ENCODE measurements around the gene BARX1.

BARX1 gene

GRCh38 chr9:93929231-93929630 is 25.9 kb downstream of the BARX1 start:
- DNase-seq (ENCODE audit: extremely low read depth in 1 of 2, low read depth in 1 of 2): no peak

GRCh38 chr9:93922535-93922934 is 32.6 kb downstream of the BARX1 start:
- no peak for DNase-seq (ENCODE audit: extremely low read depth in 1 of 2, low read depth in 1 of 2)

- no peak for DNase-seq (ENCODE audit: extremely low read depth in 1 of 2, low read depth in 1 of 2)
Measured at GRCh38 chr9:93920131-93920800, 34.9 kb downstream of the BARX1 start.

GRCh38 chr9:93918061-93918460 is 37.1 kb downstream of the BARX1 start:
- DNase-seq (ENCODE audit: extremely low read depth in 1 of 2, low read depth in 1 of 2): no peak

- DNase-seq (ENCODE audit: extremely low read depth in 1 of 2, low read depth in 1 of 2): no peak
Measured at GRCh38 chr9:93917121-93917853, 37.9 kb downstream of the BARX1 start.

- DNase-seq (ENCODE audit: extremely low read depth in 1 of 2, low read depth in 1 of 2): no peak
Measured at GRCh38 chr9:93916358-93916757, 38.8 kb downstream of the BARX1 start.

GRCh38 chr9:93911801-93912554 is 43.2 kb downstream of the BARX1 start:
- no peak for DNase-seq (ENCODE audit: extremely low read depth in 1 of 2, low read depth in 1 of 2)

GRCh38 chr9:93911136-93911745 is 43.9 kb downstream of the BARX1 start:
- no peak for DNase-seq (ENCODE audit: extremely low read depth in 1 of 2, low read depth in 1 of 2)

GRCh38 chr9:93910598-93910997 is 44.6 kb downstream of the BARX1 start:
- DNase-seq (ENCODE audit: extremely low read depth in 1 of 2, low read depth in 1 of 2): no peak

- DNase-seq (ENCODE audit: extremely low read depth in 1 of 2, low read depth in 1 of 2): no peak
Measured at GRCh38 chr9:93910196-93910595, 45.0 kb downstream of the BARX1 start.

- no peak for DNase-seq (ENCODE audit: extremely low read depth in 1 of 2, low read depth in 1 of 2)
Measured at GRCh38 chr9:93909242-93909616, 45.9 kb downstream of the BARX1 start.

GRCh38 chr9:93908591-93909241 is 46.4 kb downstream of the BARX1 start:
- DNase-seq (ENCODE audit: extremely low read depth in 1 of 2, low read depth in 1 of 2): no peak

GRCh38 chr9:93907551-93908199 is 47.5 kb downstream of the BARX1 start:
- no peak for DNase-seq (ENCODE audit: extremely low read depth in 1 of 2, low read depth in 1 of 2)

- DNase-seq (ENCODE audit: extremely low read depth in 1 of 2, low read depth in 1 of 2): no peak
Measured at GRCh38 chr9:93906195-93906880, 48.8 kb downstream of the BARX1 start.

- no peak for DNase-seq (ENCODE audit: extremely low read depth in 1 of 2, low read depth in 1 of 2)
Measured at GRCh38 chr9:93905473-93906133, 49.6 kb downstream of the BARX1 start.

GRCh38 chr9:93904649-93905472 is 50.3 kb downstream of the BARX1 start:
- DNase-seq (ENCODE audit: extremely low read depth in 1 of 2, low read depth in 1 of 2): no peak

- no peak for DNase-seq (ENCODE audit: extremely low read depth in 1 of 2, low read depth in 1 of 2)
Measured at GRCh38 chr9:93903886-93904648, 51.1 kb downstream of the BARX1 start.

Data from stimulated activated CD8-positive, alpha-beta memory T cell treated with anti-CD3 and anti-CD28 coated beads, Interleukin-7, amount 100 ng/mL, for 48 hours (primary cell).